AML-193 (cell line): ENCODE measurements around the gene AGAP1.

Experiments
- DNase-seq, 2 experiments: peaks; one replicate each; lab custom pipeline; 2025; lab: John Stamatoyannopoulos, UW

AGAP1 gene

GRCh38 chr2:236171181-236171679 is 677.4 kb downstream of the AGAP1 start:
- no peak for DNase-seq

GRCh38 chr2:236171680-236172254 is 677.9 kb downstream of the AGAP1 start:
- no peak for DNase-seq

GRCh38 chr2:236172255-236173035 is 678.6 kb downstream of the AGAP1 start:
- no peak for DNase-seq

- DNase-seq = no peak
Measured at GRCh38 chr2:236173036-236173728, 679.3 kb downstream of the AGAP1 start.

GRCh38 chr2:236173729-236174607 is 680.1 kb downstream of the AGAP1 start:
- no peak for DNase-seq

GRCh38 chr2:236175548-236176150 is 681.8 kb downstream of the AGAP1 start:
- DNase-seq = no peak

- DNase-seq = no peak
Measured at GRCh38 chr2:236176417-236176816, 682.6 kb downstream of the AGAP1 start.

GRCh38 chr2:236176951-236177350 is 683.1 kb downstream of the AGAP1 start:
- no peak for DNase-seq

- no peak for DNase-seq
Measured at GRCh38 chr2:236177604-236177966, 683.7 kb downstream of the AGAP1 start.

- no peak for DNase-seq
Measured at GRCh38 chr2:236177967-236178889, 684.4 kb downstream of the AGAP1 start.

- DNase-seq = no peak
Measured at GRCh38 chr2:236178890-236179235, 685.0 kb downstream of the AGAP1 start.

- no peak for DNase-seq
Measured at GRCh38 chr2:236179236-236180075, 685.6 kb downstream of the AGAP1 start.

GRCh38 chr2:236180076-236180816 is 686.4 kb downstream of the AGAP1 start:
- DNase-seq = no peak

GRCh38 chr2:236180831-236181453 is 687.1 kb downstream of the AGAP1 start:
- DNase-seq = peak; percentile 16 to 17
